ENCODE results near the gene CELF4.

The CELF4 gene

GRCh38 chr18:37435150-37435867 is 130.3 kb downstream of the CELF4 start:
- DNase-seq, result no peak

GRCh38 chr18:37434161-37434860 is 131.3 kb downstream of the CELF4 start:
- DNase-seq, result no peak

- DNase-seq, result no peak
Observed at GRCh38 chr18:37432436-37433195, 133.0 kb downstream of the CELF4 start.

GRCh38 chr18:37430357-37431076 is 135.1 kb downstream of the CELF4 start:
- no peak for DNase-seq

GRCh38 chr18:37429791-37430190 is 135.8 kb downstream of the CELF4 start:
- no peak for DNase-seq

- no peak for DNase-seq
Observed at GRCh38 chr18:37428288-37428974, 137.2 kb downstream of the CELF4 start.

GRCh38 chr18:37426586-37426985 is 139.0 kb downstream of the CELF4 start:
- no peak for DNase-seq

GRCh38 chr18:37425222-37425621 is 140.4 kb downstream of the CELF4 start:
- DNase-seq, result no peak

- no peak for DNase-seq
Observed at GRCh38 chr18:37424507-37424906, 141.1 kb downstream of the CELF4 start.

- DNase-seq, result no peak
Observed at GRCh38 chr18:37422596-37422995, 143.0 kb downstream of the CELF4 start.

GRCh38 chr18:37422116-37422515 is 143.5 kb downstream of the CELF4 start:
- no peak for DNase-seq

GRCh38 chr18:37421341-37422077 is 144.1 kb downstream of the CELF4 start:
- no peak for DNase-seq

- no peak for DNase-seq
Observed at GRCh38 chr18:37420315-37420880, 145.2 kb downstream of the CELF4 start.

- no peak for DNase-seq
Observed at GRCh38 chr18:37419866-37420265, 145.7 kb downstream of the CELF4 start.

GRCh38 chr18:37419315-37419714 is 146.3 kb downstream of the CELF4 start:
- DNase-seq, result no peak

- no peak for DNase-seq
Observed at GRCh38 chr18:37414816-37415215, 150.8 kb downstream of the CELF4 start.

- no peak for DNase-seq
Observed at GRCh38 chr18:37412829-37413228, 152.8 kb downstream of the CELF4 start.

GRCh38 chr18:37412333-37412732 is 153.3 kb downstream of the CELF4 start:
- no peak for DNase-seq

- no peak for DNase-seq
Observed at GRCh38 chr18:37409878-37410277, 155.7 kb downstream of the CELF4 start.

GRCh38 chr18:37408676-37409265 is 156.8 kb downstream of the CELF4 start:
- DNase-seq, result no peak

- no peak for DNase-seq
Observed at GRCh38 chr18:37407571-37407970, 158.0 kb downstream of the CELF4 start.

All from T-helper 1 cell (primary cell).